GM11168 (cell line): Measurements from ENCODE around the gene ZEB2.

ENCODE experiments used
- in situ Hi-C: fragments of 300-500 bp; cut with MboI; formaldehyde crosslinking; loops from one replicate; pipeline ENCODE4 v1.12.0; 2022; ENCODE audit warnings: low sequenced_read_pairs; ENCODE audit not compliant: unreplicated experiment

ZEB2 gene

GRCh38 chr2:144475044-144475443 lies 44.9 kb downstream of the ZEB2 start:
- in situ Hi-C loops = no loop called here

- in situ Hi-C loops = no loop called here
These were observed 45.9 kb downstream of the ZEB2 start for GRCh38 chr2:144474017-144474416.

- in situ Hi-C loops = no loop called here
These were observed 47.0 kb downstream of the ZEB2 start for GRCh38 chr2:144472911-144473310.

- in situ Hi-C loops = no loop called here
These were observed 47.9 kb downstream of the ZEB2 start for GRCh38 chr2:144472046-144472412.

- in situ Hi-C loops = no loop called here
These were observed 48.4 kb downstream of the ZEB2 start for GRCh38 chr2:144471305-144472045.

GRCh38 chr2:144470816-144471215 lies 49.1 kb downstream of the ZEB2 start:
- in situ Hi-C loops = no loop called here

GRCh38 chr2:144470334-144470733 lies 49.6 kb downstream of the ZEB2 start:
- in situ Hi-C loops = no loop called here

GRCh38 chr2:144469798-144470197 lies 50.1 kb downstream of the ZEB2 start:
- in situ Hi-C loops = no loop called here

- in situ Hi-C loops = no loop called here
These were observed 50.9 kb downstream of the ZEB2 start for GRCh38 chr2:144468823-144469595.

- in situ Hi-C loops = no loop called here
These were observed 52.3 kb downstream of the ZEB2 start for GRCh38 chr2:144467502-144468137.

- in situ Hi-C loops = no loop called here
These were observed 53.3 kb downstream of the ZEB2 start for GRCh38 chr2:144466637-144467036.

- in situ Hi-C loops = no loop called here
These were observed 54.2 kb downstream of the ZEB2 start for GRCh38 chr2:144465749-144466148.

GRCh38 chr2:144464730-144465129 lies 55.2 kb downstream of the ZEB2 start:
- in situ Hi-C loops = no loop called here

- in situ Hi-C loops = no loop called here
These were observed 56.7 kb downstream of the ZEB2 start for GRCh38 chr2:144463266-144463665.

- in situ Hi-C loops = no loop called here
These were observed 57.7 kb downstream of the ZEB2 start for GRCh38 chr2:144462266-144462665.

GRCh38 chr2:144461308-144461766 lies 58.6 kb downstream of the ZEB2 start:
- in situ Hi-C loops = no loop called here

- in situ Hi-C loops = no loop called here
These were observed 59.1 kb downstream of the ZEB2 start for GRCh38 chr2:144460727-144461307.

- in situ Hi-C loops = no loop called here
These were observed 60.0 kb downstream of the ZEB2 start for GRCh38 chr2:144459937-144460336.

GRCh38 chr2:144459286-144459685 lies 60.6 kb downstream of the ZEB2 start:
- in situ Hi-C loops = no loop called here

- in situ Hi-C loops = no loop called here
These were observed 61.4 kb downstream of the ZEB2 start for GRCh38 chr2:144458541-144458940.

- in situ Hi-C loops = no loop called here
These were observed 63.2 kb downstream of the ZEB2 start for GRCh38 chr2:144456680-144457079.
